CD14-positive monocyte (primary cell): Measurements from ENCODE around the gene RASGRP1. TPM values are rescaled to one million over a fixed set of nuclear protein-coding genes. Genes with fewer than 3 reads are reported as not detected.

Source experiments
- DNase-seq, 3 donors: peaks; one replicate each; pipeline ENCODE4 v3.0.0-alpha.2; 2011 to 2022
- H2AFZ ChIP-seq: 2 replicates; pipeline ENCODE4 v1.6.0; 2012; ENCODE audit warnings: mild to moderate bottlenecking, low read depth, low read length, inconsistent platforms; ENCODE audit not compliant: insufficient read depth, poor library complexity, severe bottlenecking
- H3K27ac ChIP-seq, 2 donors: 1 replicate in 1 of 2; 2 replicates in 1 of 2; pipeline ENCODE4 v1.5.1; 2012 to 2013; ENCODE audit warnings: low read length in 2 of 2, control low read depth in 1 of 2, inconsistent platforms in 1 of 2, low read depth in 1 of 2, mild to moderate bottlenecking in 1 of 2
- H3K27me3 ChIP-seq, 2 donors: one replicate each; pipeline versions ENCODE4 v1.6.0 to v1.6.1; 2011 to 2013; ENCODE audit warnings: low read length in 2 of 2; ENCODE audit not compliant: control insufficient read depth in 2 of 2, insufficient read depth in 2 of 2
- H3K36me3 ChIP-seq, 2 donors: replicated peaks in 1 of 2; 1 replicate in 1 of 2; 2 replicates in 1 of 2; pipeline versions ENCODE4 v1.5.1 to v1.6.1; 2012 to 2013; ENCODE audit warnings: low read length in 2 of 2, control low read depth in 1 of 2, inconsistent platforms in 1 of 2, mild to moderate bottlenecking in 1 of 2; ENCODE audit not compliant: insufficient read depth in 2 of 2, control insufficient read depth in 1 of 2
- H3K4me1 ChIP-seq, 2 donors: 1 replicate in 1 of 2; 2 replicates in 1 of 2; pipeline versions ENCODE4 v1.5.1 to v1.6.1; 2012 to 2013; ENCODE audit warnings: low read length in 2 of 2, control low read depth in 1 of 2, inconsistent platforms in 1 of 2, mild to moderate bottlenecking in 1 of 2, moderate library complexity in 1 of 2; ENCODE audit not compliant: insufficient read depth in 2 of 2, control insufficient read depth in 1 of 2
- H3K4me2 ChIP-seq: replicated peaks from 2 replicates; pipeline ENCODE3; 2012; ENCODE audit warnings: low read length, moderate library complexity, mild to moderate bottlenecking; ENCODE audit not compliant: poor library complexity, severe bottlenecking; ENCODE audit errors: extremely low read depth
- H3K4me3 ChIP-seq, 3 experiments: fragments of 200-600 bp in 1 of 3; sonication (generic) in 1 of 3; replicated peaks in 1 of 3; 1 replicate in 2 of 3; 2 replicates in 1 of 3; pipeline ENCODE4 v1.5.1; 2011 to 2013; ENCODE audit warnings: low read length in 3 of 3, mild to moderate bottlenecking in 3 of 3, control low read depth in 2 of 3, low read depth in 2 of 3, inconsistent platforms in 1 of 3, moderate library complexity in 1 of 3
- H3K79me2 ChIP-seq: 2 replicates; pipeline ENCODE4 v1.6.0; 2012; ENCODE audit warnings: mild to moderate bottlenecking, control low read depth, inconsistent platforms, low read length, moderate library complexity; ENCODE audit not compliant: insufficient read depth
- H3K9ac ChIP-seq: 2 replicates; pipeline ENCODE4 v1.6.0; 2017; ENCODE audit warnings: low read length, mild to moderate bottlenecking; ENCODE audit not compliant: insufficient read depth, poor library complexity, severe bottlenecking
- H3K9me3 ChIP-seq, 2 donors: replicated peaks in 1 of 2; 1 replicate in 1 of 2; 2 replicates in 1 of 2; pipeline versions ENCODE4 v1.5.1 to v1.6.1; 2012 to 2013; ENCODE audit warnings: low read length in 2 of 2, control low read depth in 1 of 2; ENCODE audit not compliant: control insufficient read depth in 1 of 2, insufficient read depth in 1 of 2
- H4K20me1 ChIP-seq: 2 replicates; pipeline ENCODE4 v1.6.0; 2012; ENCODE audit warnings: mild to moderate bottlenecking, low read length, control low read depth, moderate library complexity; ENCODE audit not compliant: insufficient read depth
- H3K27ac Mint-ChIP-seq, 7 donors: one replicate each; pipeline ENCODE4 v1.8.0; 2020; ENCODE audit warnings: mild to moderate bottlenecking in 7 of 7, mixed read lengths in 7 of 7, moderate library complexity in 6 of 7, inconsistent platforms in 2 of 7
- H3K27me3 Mint-ChIP-seq, 3 donors: one replicate each; pipeline ENCODE4 v1.8.0; 2021 to 2022; ENCODE audit warnings: low read depth in 3 of 3, mild to moderate bottlenecking in 3 of 3, mixed read lengths in 3 of 3, moderate library complexity in 3 of 3, inconsistent platforms in 1 of 3
- H3K36me3 Mint-ChIP-seq, 2 donors: one replicate each; pipeline ENCODE4 v1.8.0; 2020; ENCODE audit warnings: mixed read lengths in 2 of 2, inconsistent platforms in 1 of 2, mild to moderate bottlenecking in 1 of 2
- H3K4me1 Mint-ChIP-seq: one replicate; pipeline ENCODE4 v1.8.0; 2020; ENCODE audit warnings: mild to moderate bottlenecking, mixed read lengths
- H3K4me3 Mint-ChIP-seq, 2 donors: one replicate each; pipeline ENCODE4 v1.8.0; 2020; ENCODE audit warnings: mild to moderate bottlenecking in 2 of 2, mixed read lengths in 2 of 2, moderate library complexity in 1 of 2
- H3K9me3 Mint-ChIP-seq, 7 donors: one replicate each; pipeline ENCODE4 v1.8.0; 2020 to 2022; ENCODE audit warnings: mixed read lengths in 7 of 7, mild to moderate bottlenecking in 6 of 7, moderate library complexity in 6 of 7, inconsistent platforms in 2 of 7
- WGBS: methylation state at CpG from one replicate; pipeline ENCODE4 v1.1.5; 2013; ENCODE audit warnings: missing lambda C conversion rate; ENCODE audit not compliant: insufficient coverage; 5-methylcytosine and 5-hydroxymethylcytosine counted together
- intact Hi-C, 2 donors: fragments of 100-400 bp; cut with micrococcal nuclease; formaldehyde crosslinking; loops; one replicate each; pipeline versions ENCODE4 v1.15.0 to v1.15.1; 2023
- polyA plus RNA-seq, 3 donors: library from polyadenylated mRNA; depleted of rRNA in 1 of 3; unstranded in 2 of 3; stranded (reverse) in 1 of 3; fragments of 300-500 nt in 2 of 3; fragments of >200 nt in 1 of 3; fragmentation: Illumina TruSeq in 2 of 3; gene quantifications; 1 replicate in 2 of 3; 2 replicates in 1 of 3; pipeline ENCODE4 v1.2.3, GENCODE V29; 2012 to 2021
- TF ChIP-seq, protein P1 (sequence below): fragments of 200-600 bp; IDR thresholded peaks from one replicate; pipeline ENCODE4 v1.8.0; 2022; ENCODE audit warnings: antibody characterized with exemption, mild to moderate bottlenecking

RASGRP1 gene
- polyA plus RNA-seq, 3 donors: 0.05 to 0.38 (median 0.13) TPM

DNA sequence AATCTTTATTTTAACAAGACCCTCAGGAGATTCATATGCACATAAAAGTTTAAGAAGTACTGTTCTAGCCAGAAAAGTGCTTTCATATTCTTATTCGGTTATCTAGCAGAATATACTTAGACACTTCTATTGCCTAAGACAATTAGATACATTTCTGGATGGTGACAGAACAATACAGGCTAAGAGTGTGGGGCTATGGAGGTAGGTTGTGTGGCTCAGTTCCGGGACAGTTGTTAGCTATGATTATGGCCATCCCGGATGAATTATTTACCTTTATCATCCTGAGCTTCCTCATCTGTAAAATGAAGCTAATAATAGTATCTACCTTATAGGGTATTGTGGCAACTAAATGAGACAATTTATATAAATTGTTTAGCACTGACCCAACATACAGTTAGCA, 104.1 kb downstream of the RASGRP1 start:
- H4K20me1 ChIP-seq: peaks cover 12% of the 10 kb centered on the region
- DNase-seq: no peak
- peaks cover 12 to 24% of the 10 kb centered on the region in 2 donors for H3K4me1 ChIP-seq
- intact Hi-C loops: no loop called here
- H3K27ac ChIP-seq: no peak overlapping the region
- peaks cover 0 to 2% (median 0%) of the 10 kb centered on the region in 3 donors for H3K27me3 Mint-ChIP-seq
- peak overlapping the region in 1 of 3 experiments; percentile 47 for H3K4me3 ChIP-seq
- H3K27me3 ChIP-seq: no peaks in the 10 kb centered on the region
- H3K4me3 Mint-ChIP-seq: no peak overlapping the region
- peaks cover 32% of the 10 kb centered on the region for H3K4me1 Mint-ChIP-seq
- peaks cover 82% of the 10 kb centered on the region for H3K79me2 ChIP-seq
- H3K36me3 Mint-ChIP-seq: peaks cover 3% of the 10 kb centered on the region in 2 donors
- peaks cover 0 to 2% of the 10 kb centered on the region in 2 donors for H3K36me3 ChIP-seq
- H3K9ac ChIP-seq: no peak overlapping the region
- peak overlapping the region; percentile 51 for H3K4me2 ChIP-seq
- no CpG with 5 or more reads among the region's 3 CpGs for WGBS
- peak overlapping the region in 4 of 7 donors; percentile 2 to 60 (median 16) for H3K27ac Mint-ChIP-seq
- no peaks in the 10 kb centered on the region for H3K9me3 ChIP-seq
- TF ChIP-seq, protein P1, sequence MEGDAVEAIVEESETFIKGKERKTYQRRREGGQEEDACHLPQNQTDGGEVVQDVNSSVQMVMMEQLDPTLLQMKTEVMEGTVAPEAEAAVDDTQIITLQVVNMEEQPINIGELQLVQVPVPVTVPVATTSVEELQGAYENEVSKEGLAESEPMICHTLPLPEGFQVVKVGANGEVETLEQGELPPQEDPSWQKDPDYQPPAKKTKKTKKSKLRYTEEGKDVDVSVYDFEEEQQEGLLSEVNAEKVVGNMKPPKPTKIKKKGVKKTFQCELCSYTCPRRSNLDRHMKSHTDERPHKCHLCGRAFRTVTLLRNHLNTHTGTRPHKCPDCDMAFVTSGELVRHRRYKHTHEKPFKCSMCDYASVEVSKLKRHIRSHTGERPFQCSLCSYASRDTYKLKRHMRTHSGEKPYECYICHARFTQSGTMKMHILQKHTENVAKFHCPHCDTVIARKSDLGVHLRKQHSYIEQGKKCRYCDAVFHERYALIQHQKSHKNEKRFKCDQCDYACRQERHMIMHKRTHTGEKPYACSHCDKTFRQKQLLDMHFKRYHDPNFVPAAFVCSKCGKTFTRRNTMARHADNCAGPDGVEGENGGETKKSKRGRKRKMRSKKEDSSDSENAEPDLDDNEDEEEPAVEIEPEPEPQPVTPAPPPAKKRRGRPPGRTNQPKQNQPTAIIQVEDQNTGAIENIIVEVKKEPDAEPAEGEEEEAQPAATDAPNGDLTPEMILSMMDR: no peak
- H2AFZ ChIP-seq: no peak overlapping the region
- H3K9me3 Mint-ChIP-seq: no peaks in the 10 kb centered on the region

DNA sequence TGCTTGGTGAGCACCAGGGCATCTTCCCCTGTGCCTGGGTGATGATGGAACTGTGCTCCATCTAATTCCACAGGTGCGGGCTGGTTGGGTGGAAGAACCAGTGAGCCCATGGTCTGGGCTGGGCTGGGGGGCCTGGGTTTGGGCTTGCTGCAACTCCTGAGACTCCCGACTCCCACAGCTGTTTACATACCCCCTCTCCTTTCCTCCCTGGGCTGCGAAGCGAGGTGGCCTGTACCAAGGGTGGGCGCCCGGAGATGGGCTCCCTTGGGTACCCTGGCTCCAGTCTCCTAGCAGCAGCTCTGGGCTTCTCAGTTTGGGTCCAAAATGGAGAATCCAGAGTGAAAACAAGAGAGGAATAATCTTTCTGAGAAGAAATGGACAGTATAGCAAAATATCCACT, 105.1 kb downstream of the RASGRP1 start:
- H3K4me3 ChIP-seq: no peak overlapping the region
- H3K9ac ChIP-seq: no peak overlapping the region
- no peak for DNase-seq
- H3K27me3 Mint-ChIP-seq: peaks cover 0 to 2% (median 0%) of the 10 kb centered on the region in 3 donors
- peak overlapping the region in 1 of 2 donors; percentile 6 for H3K27ac ChIP-seq
- TF ChIP-seq, protein P1: no peak
- no peaks in the 10 kb centered on the region for H3K27me3 ChIP-seq
- no peaks in the 10 kb centered on the region for H3K9me3 Mint-ChIP-seq
- H4K20me1 ChIP-seq: peaks cover 12% of the 10 kb centered on the region
- peaks cover 92% of the 10 kb centered on the region for H3K79me2 ChIP-seq
- H3K9me3 ChIP-seq: no peaks in the 10 kb centered on the region
- peaks cover 22 to 35% of the 10 kb centered on the region in 2 donors for H3K4me1 ChIP-seq
- intact Hi-C loops: no loop called here
- no peak overlapping the region for H3K4me3 Mint-ChIP-seq
- no peak overlapping the region for H3K27ac Mint-ChIP-seq
- no peak overlapping the region for H3K4me2 ChIP-seq
- 100% methylated on average over 3 of the region's 6 CpGs for WGBS
- H3K36me3 Mint-ChIP-seq: peaks cover 0 to 3% of the 10 kb centered on the region in 2 donors
- no peak overlapping the region for H2AFZ ChIP-seq
- H3K36me3 ChIP-seq: peaks cover 0 to 2% of the 10 kb centered on the region in 2 donors
- peaks cover 42% of the 10 kb centered on the region for H3K4me1 Mint-ChIP-seq
